GM19328 (cell line): ENCODE data around the gene TIMP2.

Experiments
- ATAC-seq: cut with Tn5 transposase; IDR thresholded peaks from one replicate; pipeline ENCODE4 v1.9.1; 2021; ENCODE audit warnings: mild to moderate bottlenecking, moderate library complexity; ENCODE audit not compliant: unreplicated experiment

The TIMP2 gene

DNA sequence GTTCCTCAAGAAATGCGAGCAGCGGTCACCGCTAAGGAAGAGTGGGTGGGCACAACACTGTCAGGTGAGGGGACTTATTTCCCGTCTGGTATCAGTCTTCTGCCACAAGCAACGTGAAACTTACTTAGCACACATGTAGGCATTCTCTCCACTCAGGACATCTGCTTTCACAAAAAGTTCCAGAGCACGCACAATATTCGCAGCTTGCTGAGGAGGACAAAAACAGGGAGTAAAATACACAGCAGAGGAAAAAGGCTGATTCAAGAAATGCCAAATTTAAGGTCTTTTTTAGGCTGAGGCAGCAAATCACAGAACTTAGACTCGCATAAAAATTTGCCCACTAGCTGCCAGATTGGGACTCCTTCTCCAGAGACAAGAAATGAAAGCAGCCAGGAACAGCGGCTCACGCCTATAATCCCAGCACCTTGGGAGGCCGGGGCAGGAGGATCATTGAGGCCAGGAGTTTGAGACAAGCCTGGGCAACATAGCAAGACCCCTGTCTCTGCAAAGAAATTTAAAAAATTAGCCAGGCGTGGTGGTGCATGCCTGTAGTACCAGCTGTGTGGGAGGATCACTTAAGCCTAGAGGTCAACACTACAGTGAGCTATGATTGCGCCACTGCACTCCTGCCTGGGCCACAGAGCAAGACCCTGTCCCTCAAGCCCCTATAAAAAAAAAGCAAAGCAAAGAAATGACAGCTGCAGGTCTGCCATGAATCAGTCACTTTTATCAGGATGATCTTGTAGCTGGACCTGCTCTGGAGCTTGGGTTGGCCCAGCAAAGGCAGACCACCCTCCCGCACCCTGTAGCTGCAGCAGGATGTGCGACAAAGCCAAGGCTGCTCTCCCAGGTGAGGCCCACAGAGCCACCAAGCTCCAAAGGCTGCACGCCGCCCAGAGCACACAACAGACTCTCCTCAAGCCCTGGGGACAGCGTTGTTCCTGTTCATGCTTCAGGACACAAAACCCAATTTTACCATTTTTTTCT is 105.1 kb downstream of the TIMP2 start:
- no peak for ATAC-seq

DNA sequence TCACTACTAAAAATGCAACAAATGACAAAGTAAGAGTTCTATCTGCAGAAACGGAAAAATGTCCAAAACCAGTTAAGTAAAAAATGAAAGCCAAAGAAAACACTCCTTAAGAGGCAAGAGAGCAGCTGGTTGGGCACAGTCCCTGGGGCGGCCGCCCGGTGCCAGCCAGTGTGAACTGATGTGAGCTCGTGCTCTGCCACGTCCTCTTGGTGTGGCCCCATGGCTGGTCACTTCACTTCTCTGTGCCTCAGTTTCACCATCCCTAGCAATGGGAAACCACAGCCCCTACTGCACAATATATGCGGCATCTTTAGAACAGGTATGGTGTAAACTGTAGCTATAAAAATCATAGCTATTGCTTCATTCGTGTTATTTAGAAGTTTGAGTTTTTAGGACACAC is 105.8 kb downstream of the TIMP2 start:
- ATAC-seq, result no peak

DNA sequence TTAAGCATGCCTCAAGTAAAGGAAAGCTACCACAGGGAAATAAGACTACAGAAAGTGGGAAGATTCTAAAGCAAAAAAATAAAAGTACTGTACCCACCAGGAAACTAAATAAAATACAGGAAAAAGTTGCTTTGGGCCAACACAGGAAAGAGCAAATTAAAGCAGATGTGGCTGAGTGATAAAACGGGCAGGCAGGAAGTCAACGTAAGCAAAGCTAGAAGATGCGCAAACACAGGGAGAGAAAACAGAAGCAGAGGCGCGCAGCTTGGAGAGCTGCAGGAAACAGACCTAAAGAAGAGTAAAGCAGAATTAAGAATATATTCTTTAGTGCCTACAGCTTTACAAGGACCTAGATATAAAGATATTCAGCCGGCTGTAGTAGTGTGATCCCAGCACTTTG is 106.3 kb downstream of the TIMP2 start:
- no peak for ATAC-seq

DNA sequence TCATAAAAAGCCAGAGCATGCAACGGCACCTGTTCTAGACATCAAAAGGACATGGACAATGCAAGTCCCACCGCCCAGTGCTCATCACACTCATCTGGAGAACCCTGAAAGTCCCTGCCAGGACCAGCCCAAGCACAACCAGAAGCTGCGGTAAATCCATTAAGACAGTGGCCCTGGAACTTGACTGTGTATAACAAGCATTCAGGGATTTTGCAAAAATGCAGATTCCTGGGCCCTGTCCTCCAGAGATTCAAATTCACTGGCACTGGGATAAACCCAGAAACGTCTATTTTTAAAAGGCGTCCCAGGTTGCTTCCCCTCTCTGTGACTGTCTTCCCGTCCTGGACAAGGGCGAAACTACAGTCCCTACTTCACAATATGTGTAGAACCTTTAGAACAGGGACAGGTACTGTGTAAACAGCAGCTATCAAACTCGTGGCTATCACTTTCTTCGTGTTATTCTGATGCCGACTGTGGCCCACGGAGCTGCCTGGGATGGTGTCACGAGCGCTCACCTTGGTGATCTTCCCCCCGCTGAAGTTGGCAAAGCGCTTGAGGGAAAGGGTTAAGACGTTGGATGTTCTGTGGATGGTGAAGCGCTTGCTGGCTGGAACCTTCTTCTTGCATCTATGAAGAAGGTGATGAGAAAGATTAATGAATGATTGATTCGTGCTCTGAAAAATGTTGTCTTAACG is 106.9 kb downstream of the TIMP2 start:
- ATAC-seq, result no peak

DNA sequence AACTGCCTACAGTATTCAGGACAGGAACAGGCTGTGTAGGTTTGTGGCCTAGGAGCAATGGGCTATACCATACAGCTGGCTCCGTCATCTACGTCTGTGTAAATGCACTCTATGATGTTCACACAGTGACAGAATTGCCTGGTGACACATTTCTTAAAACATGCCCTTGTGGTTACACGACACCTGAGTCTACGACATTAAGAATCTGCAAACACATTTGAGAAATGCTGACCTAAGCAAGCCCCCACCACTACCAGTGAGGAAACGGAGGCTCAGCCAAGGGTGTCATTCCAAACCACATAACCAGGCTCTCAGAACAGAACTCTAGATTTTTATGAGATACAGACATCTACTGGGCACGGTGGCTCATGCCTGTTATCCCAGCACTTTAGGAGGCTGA is 108.1 kb downstream of the TIMP2 start:
- ATAC-seq, result no peak

DNA sequence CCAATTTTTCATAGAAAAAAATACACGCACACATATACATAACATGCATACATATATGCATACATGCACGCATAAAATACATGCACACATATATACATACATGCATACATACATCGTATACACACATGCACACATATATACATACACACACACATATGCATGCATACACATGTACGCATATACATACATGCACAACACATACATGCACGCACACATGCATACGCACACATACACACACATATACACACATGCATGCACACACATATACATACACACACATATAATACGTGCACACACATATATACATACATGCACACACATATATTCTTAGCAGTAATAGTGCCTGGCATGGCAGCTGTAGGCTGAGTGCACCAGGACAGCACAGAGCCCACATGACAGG is 109.5 kb downstream of the TIMP2 start:
- ATAC-seq, result no peak

DNA sequence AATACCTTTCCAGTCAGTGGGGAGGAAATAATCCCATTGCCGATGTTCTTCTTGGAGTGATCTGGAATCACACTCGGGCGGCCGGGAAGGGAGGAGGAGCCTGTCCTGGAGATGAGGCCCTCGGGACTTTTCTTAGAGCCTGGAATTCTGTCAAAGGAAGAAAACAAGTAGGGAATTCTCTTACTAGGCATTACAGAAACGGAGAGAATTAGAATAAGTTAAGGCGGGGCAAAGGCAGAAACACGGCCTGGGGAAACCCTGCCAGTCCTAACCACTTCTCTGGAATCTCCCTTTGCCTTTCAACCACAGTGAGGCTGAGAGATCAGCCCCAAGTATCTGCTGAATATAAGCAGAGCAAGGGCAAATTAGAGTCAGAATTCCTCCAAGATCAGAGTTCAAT is 112.3 kb downstream of the TIMP2 start:
- no peak for ATAC-seq

DNA sequence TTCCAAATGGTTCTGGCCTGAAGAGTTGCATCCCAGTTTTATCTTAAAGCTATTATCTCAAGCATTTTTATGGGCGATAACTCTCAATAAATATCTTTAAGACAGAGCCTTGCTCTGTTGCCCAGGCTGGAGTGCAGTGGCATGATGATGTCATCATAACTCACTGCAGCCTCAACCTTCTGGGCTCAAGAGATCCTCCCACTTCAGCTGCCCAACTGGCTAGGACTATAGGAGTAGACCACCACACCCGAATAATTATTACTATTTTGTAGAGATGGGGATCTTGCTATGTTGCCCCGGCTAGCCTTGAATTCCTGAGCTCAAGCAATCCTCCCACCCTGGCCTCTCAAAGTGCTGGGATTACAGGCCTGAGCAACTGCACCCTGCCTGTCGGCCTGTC is 117.0 kb downstream of the TIMP2 start:
- ATAC-seq, result no peak

DNA sequence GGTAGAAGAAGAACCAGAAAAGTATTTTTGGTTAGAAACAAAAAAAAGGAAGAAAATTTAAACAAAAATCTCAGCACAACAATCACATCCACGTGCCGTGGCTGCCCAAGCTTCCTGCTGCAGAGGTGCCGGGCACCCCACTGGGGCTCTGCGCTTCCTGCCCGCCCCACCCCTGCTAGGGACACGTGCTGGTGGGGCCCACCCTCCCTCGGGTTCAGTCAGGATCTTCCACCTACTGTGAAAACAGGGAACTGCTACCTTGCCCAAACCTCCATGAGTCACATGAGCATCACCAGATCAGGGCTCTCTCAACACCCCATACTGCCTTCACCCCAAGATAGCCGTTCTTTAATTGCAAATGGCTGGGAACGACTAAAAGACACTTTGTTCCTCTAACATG is 118.7 kb downstream of the TIMP2 start:
- ATAC-seq, result no peak

DNA sequence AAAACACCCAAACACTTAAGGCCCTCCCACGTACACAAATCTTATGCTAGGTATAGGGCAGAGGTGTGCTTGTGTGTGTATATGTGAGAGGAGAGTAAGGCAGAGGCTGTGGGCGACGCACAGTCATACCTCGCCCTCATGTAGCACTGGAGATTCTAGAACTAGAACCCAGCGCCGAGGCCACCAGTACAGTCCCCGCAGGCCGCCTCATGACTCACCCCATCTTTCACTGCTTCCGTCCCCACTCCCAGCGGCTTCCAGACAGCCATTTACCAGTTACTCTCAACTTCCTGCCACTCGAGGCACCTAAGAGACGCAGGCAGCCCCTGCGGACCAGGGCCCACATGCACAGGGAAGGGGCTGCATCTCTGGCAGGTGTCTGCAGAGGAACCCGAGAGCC is 119.9 kb downstream of the TIMP2 start:
- ATAC-seq, result no peak

DNA sequence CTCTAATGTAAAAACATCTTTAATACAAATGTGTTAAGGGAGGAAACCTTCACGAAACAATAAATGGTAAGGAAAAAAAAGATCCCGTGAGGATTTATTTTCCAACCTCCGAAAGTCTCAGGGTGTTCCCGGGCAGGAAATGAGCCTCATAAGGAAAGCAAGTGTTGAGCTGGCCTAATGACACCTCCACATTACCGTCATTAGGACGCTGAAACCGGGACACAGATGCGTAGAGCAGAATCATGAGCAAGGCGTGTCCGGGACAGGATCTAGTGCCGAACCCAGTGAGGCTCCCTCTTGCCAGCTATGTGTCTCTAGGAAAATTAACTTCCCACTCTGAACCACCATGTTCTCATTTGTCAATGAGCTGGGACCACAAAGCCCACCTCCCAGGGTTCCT is 120.4 kb downstream of the TIMP2 start:
- no peak for ATAC-seq

DNA sequence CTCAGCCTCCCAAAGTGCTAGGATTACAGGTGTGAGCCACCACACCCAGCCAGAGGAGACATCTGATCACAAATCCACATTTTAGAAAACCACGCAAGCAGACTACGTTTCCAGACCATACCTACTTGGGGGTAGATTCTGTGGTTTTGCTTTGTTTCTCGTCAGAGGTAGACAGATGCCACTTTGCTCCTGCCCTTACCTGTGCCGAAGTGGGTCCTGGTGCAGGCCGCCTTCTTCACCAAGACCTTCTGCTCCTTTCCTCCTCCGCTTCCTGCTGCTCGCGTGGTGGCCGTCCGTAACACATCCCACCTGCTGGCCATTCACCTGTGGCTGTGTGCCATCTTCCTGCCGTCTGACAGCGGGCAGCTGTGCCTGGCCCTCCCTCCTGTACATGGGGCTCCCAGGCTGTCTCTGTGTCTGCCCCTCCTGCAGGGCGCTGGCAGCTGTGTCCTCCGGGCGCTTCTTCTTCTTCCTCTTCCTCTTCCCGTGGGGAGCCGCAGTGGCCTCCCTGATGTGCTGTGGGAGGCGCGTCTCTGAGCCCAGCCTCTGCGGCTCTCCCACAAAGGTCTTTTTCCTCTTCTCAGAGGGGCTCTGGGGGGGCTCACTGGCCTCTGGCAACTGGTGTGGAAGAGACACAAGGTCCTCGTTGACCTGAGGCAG is 121.9 kb downstream of the TIMP2 start:
- no peak for ATAC-seq
